HEK293 (cell line): ENCODE data around the gene ZNF324.
A peak's percentile ranks its signal among the peaks of the same experiment; 100 is the strongest.

Experiments used
- CTCF ChIA-PET: fragments of 350-600 bp; formaldehyde crosslinking; extraction: SDS; loops from one replicate; lab custom pipeline; 2021; ENCODE audit warnings: antibody characterized with exemption; lab: Yijun Ruan, JAX
- POLR2A ChIA-PET: fragments of 300-600 bp; formaldehyde crosslinking; extraction: SDS; loops from one replicate; lab custom pipeline; 2020; ENCODE audit warnings: antibody characterized with exemption, inconsistent platforms; lab: Yijun Ruan, JAX
- H3K27ac ChIP-seq: fragments of 200-500 bp; sonication (Bioruptor generic); 2 replicates; pipeline ENCODE4 v1.5.1; 2014; ENCODE audit warnings: low read depth, low read length, control low read depth, inconsistent platforms; ENCODE audit errors: extremely low read depth
- H3K36me3 ChIP-seq, 2 experiments: fragments of 200-500 bp in 1 of 2; sonication (Bioruptor generic) in 1 of 2; 1 replicate in 1 of 2; 2 replicates in 1 of 2; pipeline ENCODE4 v1.5.1; 2014 to 2017; ENCODE audit warnings: inconsistent platforms in 2 of 2, low read length in 2 of 2; ENCODE audit not compliant: control insufficient read depth in 2 of 2, insufficient read depth in 1 of 2
- H3K4me1 ChIP-seq: fragments of 200-500 bp; sonication (Bioruptor generic); 2 replicates; pipeline ENCODE4 v1.5.1; 2014; ENCODE audit warnings: mild to moderate bottlenecking, low read length, inconsistent platforms; ENCODE audit not compliant: control insufficient read depth, insufficient read depth
- H3K4me3 ChIP-seq: 2 replicates; pipeline ENCODE4 v1.5.1; 2011; ENCODE audit warnings: low read depth, mild to moderate bottlenecking, control low read depth, low read length, moderate library complexity
- H3K9me3 ChIP-seq: fragments of 200-500 bp; sonication (Bioruptor generic); 2 replicates; pipeline ENCODE4 v1.5.1; 2014; ENCODE audit warnings: low read depth, low read length, inconsistent platforms; ENCODE audit not compliant: control insufficient read depth, insufficient read depth
- BCL11B ChIP-seq: fragments of 450-650 bp; formaldehyde crosslinking; IDR thresholded peaks from 2 replicates; pipeline ENCODE4 v1.5.1; 2016; ENCODE audit warnings: low read depth, missing biosample characterization, missing genetic modification characterization
- GFI1B ChIP-seq: fragments of 450-650 bp; formaldehyde crosslinking; IDR thresholded peaks from 2 replicates; pipeline ENCODE4 v1.5.1; 2016; ENCODE audit warnings: missing biosample characterization, missing genetic modification characterization
- GLI2 ChIP-seq: fragments of 450-650 bp; formaldehyde crosslinking; IDR thresholded peaks from 2 replicates; pipeline ENCODE4; 2017; ENCODE audit warnings: missing biosample characterization, missing genetic modification characterization, low read depth, borderline replicate concordance
- GLIS2 ChIP-seq: fragments of 450-650 bp; formaldehyde crosslinking; IDR thresholded peaks from 2 replicates; pipeline ENCODE4 v1.5.1; 2016; ENCODE audit warnings: missing biosample characterization, missing genetic modification characterization
- IKZF3 ChIP-seq: fragments of 450-650 bp; IDR thresholded peaks from 2 replicates; pipeline ENCODE4 v1.5.0; 2018; ENCODE audit warnings: missing biosample characterization, mild to moderate bottlenecking, missing genetic modification characterization, moderate library complexity
- KLF1 ChIP-seq: fragments of 450-650 bp; formaldehyde crosslinking; IDR thresholded peaks from 2 replicates; pipeline ENCODE4 v1.5.1; 2016; ENCODE audit warnings: missing biosample characterization, missing genetic modification characterization
- REPIN1 ChIP-seq: fragments of 450-650 bp; formaldehyde crosslinking; IDR thresholded peaks from 2 replicates; pipeline ENCODE4 v1.5.1; 2017; ENCODE audit warnings: missing biosample characterization, missing genetic modification characterization, low read depth
- SP3 ChIP-seq: fragments of 450-650 bp; formaldehyde crosslinking; IDR thresholded peaks from 2 replicates; pipeline ENCODE4 v1.5.1; 2016; ENCODE audit warnings: missing biosample characterization, missing genetic modification characterization
- ZNF155 ChIP-seq: fragments of 450-650 bp; formaldehyde crosslinking; IDR thresholded peaks from 2 replicates; pipeline ENCODE4 v1.5.1; 2016; ENCODE audit warnings: missing biosample characterization, missing genetic modification characterization
- ZNF157 ChIP-seq: fragments of 450-650 bp; formaldehyde crosslinking; IDR thresholded peaks from 2 replicates; pipeline ENCODE4 v1.5.1; 2016; ENCODE audit warnings: missing biosample characterization, missing genetic modification characterization
- ZNF211 ChIP-seq: fragments of 450-650 bp; formaldehyde crosslinking; IDR thresholded peaks from 2 replicates; pipeline ENCODE4 v1.5.1; 2016; ENCODE audit warnings: low read depth, missing biosample characterization, missing genetic modification characterization
- ZNF221 ChIP-seq: fragments of 450-650 bp; formaldehyde crosslinking; IDR thresholded peaks from 2 replicates; pipeline ENCODE4 v1.5.1; 2017; ENCODE audit warnings: missing biosample characterization, missing genetic modification characterization, borderline replicate concordance
- ZNF391 ChIP-seq: fragments of 450-650 bp; formaldehyde crosslinking; IDR thresholded peaks from 2 replicates; pipeline ENCODE4 v1.5.1; 2016; ENCODE audit warnings: low read depth, missing biosample characterization, missing genetic modification characterization, borderline replicate concordance
- ZNF473 ChIP-seq: fragments of 450-650 bp; formaldehyde crosslinking; IDR thresholded peaks from 2 replicates; pipeline ENCODE4 v1.5.1; 2017; ENCODE audit warnings: missing biosample characterization, missing genetic modification characterization
- ZNF510 ChIP-seq: fragments of 450-650 bp; formaldehyde crosslinking; IDR thresholded peaks from 2 replicates; pipeline ENCODE4 v1.5.1; 2018; ENCODE audit warnings: mild to moderate bottlenecking, missing genetic modification characterization, missing biosample characterization; ENCODE audit not compliant: insufficient replicate concordance
- ZNF596 ChIP-seq: fragments of 450-650 bp; IDR thresholded peaks from 2 replicates; pipeline ENCODE4 v1.5.0; 2018; ENCODE audit warnings: missing biosample characterization, mild to moderate bottlenecking, missing genetic modification characterization, moderate library complexity
- ZNF610 ChIP-seq: fragments of 450-650 bp; formaldehyde crosslinking; IDR thresholded peaks from 2 replicates; pipeline ENCODE4 v1.5.1; 2016; ENCODE audit warnings: missing biosample characterization, missing genetic modification characterization, borderline replicate concordance
- ZXDB ChIP-seq: fragments of 450-650 bp; formaldehyde crosslinking; IDR thresholded peaks from 2 replicates; pipeline ENCODE4 v1.5.1; 2016; ENCODE audit warnings: missing biosample characterization, missing genetic modification characterization
- TF ChIP-seq, protein P1 (sequence below): fragments of 450-650 bp; formaldehyde crosslinking; IDR thresholded peaks from 2 replicates; pipeline ENCODE4 v1.5.1; 2016; ENCODE audit warnings: missing biosample characterization, missing genetic modification characterization
- TF ChIP-seq, protein P2 (sequence below): fragments of 450-650 bp; formaldehyde crosslinking; IDR thresholded peaks from 2 replicates; pipeline ENCODE4 v1.5.1; 2016; ENCODE audit warnings: missing biosample characterization, missing genetic modification characterization
- TF ChIP-seq, protein P3 (sequence below): fragments of 450-650 bp; formaldehyde crosslinking; IDR thresholded peaks from 2 replicates; pipeline ENCODE4 v1.5.1; 2017; ENCODE audit warnings: missing biosample characterization, missing genetic modification characterization
- TF ChIP-seq, protein P4 (sequence below): fragments of 450-650 bp; formaldehyde crosslinking; IDR thresholded peaks from 2 replicates; pipeline ENCODE4 v1.5.1; 2017; ENCODE audit warnings: missing biosample characterization, missing genetic modification characterization
- TF ChIP-seq, protein P5 (sequence below): fragments of 450-650 bp; formaldehyde crosslinking; IDR thresholded peaks from 2 replicates; pipeline ENCODE4 v1.5.1; 2016; ENCODE audit warnings: missing biosample characterization, missing genetic modification characterization
- TF ChIP-seq, protein P6 (sequence below): fragments of 450-650 bp; IDR thresholded peaks from 2 replicates; pipeline ENCODE4 v1.5.1; 2018; ENCODE audit warnings: missing biosample characterization, missing genetic modification characterization

The ZNF324 gene

DNA sequence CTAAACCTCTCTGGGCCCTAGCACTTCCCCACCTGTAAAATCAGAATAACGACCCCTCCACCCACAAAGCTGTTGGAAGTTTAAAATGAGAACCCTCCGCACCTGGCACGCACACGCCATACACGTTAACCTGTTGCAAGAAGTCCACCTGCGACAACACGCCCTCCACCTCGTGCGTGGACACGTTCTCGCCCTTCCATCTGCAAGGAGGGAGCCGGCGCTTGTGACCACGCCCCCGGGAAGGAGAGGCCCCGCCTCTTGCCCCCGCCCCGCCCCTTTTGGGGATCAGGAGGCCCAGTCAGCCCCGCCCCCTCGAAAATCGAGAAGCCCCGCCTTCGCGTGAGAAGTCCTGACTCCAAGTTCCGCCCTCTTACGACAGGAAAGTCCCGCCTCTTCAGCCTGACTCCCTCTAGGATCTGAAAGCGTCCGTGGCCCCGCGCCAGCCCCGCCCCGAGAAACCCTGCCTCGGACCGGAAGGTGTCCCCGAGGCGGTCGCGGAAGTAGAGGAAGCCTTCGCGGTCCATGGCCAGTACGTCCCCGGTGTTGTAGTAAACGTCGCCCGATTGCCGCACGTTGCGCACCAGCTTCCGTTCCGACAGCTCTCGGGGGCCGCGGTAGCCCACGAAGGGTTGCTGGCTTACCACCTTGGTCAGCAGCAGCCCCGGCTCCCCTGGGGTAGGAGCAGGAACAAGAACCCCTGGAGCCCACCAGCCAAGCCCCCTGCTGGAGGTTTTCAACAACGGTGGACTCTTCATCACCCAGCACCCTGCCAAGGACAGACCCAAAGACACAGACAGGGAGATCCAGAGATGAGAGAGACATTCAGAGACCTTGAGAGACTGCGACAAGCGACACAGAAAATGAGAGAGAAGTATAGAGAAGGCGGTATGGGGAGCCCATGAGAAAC is 32.4 kb downstream of the ZNF324 start:
- no peaks in the 10 kb centered on the region for H3K9me3 ChIP-seq
- no peaks in the 10 kb centered on the region for H3K36me3 ChIP-seq
- POLR2A ChIA-PET: interaction anchor here (0.5 to 2.1 kb wide), 7 partner anchors 12 to 1133 kb away, joined by 3 to 14 read pairs (median 4); partner anchors contain the start of genes TRIM28, ZBTB45, ZNF497 and ZSCAN22
- peak overlapping the region; percentile 38 for H3K4me3 ChIP-seq
- H3K27ac ChIP-seq: peak overlapping the region; percentile 68
- CTCF ChIA-PET: interaction anchor here (0.6 to 4.0 kb wide), 3 partner anchors 15 to 166 kb away, joined by 3 to 26 read pairs (median 3); partner anchors contain the start of gene ZBTB45
- peaks cover 9% of the 10 kb centered on the region for H3K4me1 ChIP-seq
- TF ChIP-seq ZNF473 (tag by site-specific recombination) (no peak), ZNF510 (tag by site-specific recombination) (peak; percentile 9), REPIN1 (tag by site-specific recombination) (peak; percentile 71; the same call in 1 of the 2 replicates), SP3 (tag by site-specific recombination) (peak; percentile 84), GLI2 (tag by site-specific recombination) (no peak), ZNF596 (no peak), ZNF391 (tag by site-specific recombination) (peak; percentile 53; the same call in 1 of the 2 replicates), BCL11B (no peak), KLF1 (tag by site-specific recombination) (peak; percentile 8; the same call in 1 of the 2 replicates), ZNF211 (no peak), ZNF155 (tag by site-specific recombination) (no peak), ZNF610 (tag by site-specific recombination) (peak; percentile 71), ZNF157 (tag by site-specific recombination) (no peak), IKZF3 (tag by site-specific recombination) (0 out of 2 replicates have a peak, but pooled peaks have one; percentile 57), GFI1B (tag by site-specific recombination) (no peak), ZXDB (tag by site-specific recombination) (peak; percentile 99), GLIS2 (peak; percentile 66), ZNF221 (no peak)
- TF ChIP-seq, protein P1, sequence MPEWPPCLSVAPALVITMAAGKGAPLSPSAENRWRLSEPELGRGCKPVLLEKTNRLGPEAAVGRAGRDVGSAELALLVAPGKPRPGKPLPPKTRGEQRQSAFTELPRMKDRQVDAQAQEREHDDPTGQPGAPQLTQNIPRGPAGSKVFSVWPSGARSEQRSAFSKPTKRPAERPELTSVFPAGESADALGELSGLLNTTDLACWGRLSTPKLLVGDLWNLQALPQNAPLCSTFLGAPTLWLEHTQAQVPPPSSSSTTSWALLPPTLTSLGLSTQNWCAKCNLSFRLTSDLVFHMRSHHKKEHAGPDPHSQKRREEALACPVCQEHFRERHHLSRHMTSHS (tag by site-specific recombination): no peak
- TF ChIP-seq, protein P2, sequence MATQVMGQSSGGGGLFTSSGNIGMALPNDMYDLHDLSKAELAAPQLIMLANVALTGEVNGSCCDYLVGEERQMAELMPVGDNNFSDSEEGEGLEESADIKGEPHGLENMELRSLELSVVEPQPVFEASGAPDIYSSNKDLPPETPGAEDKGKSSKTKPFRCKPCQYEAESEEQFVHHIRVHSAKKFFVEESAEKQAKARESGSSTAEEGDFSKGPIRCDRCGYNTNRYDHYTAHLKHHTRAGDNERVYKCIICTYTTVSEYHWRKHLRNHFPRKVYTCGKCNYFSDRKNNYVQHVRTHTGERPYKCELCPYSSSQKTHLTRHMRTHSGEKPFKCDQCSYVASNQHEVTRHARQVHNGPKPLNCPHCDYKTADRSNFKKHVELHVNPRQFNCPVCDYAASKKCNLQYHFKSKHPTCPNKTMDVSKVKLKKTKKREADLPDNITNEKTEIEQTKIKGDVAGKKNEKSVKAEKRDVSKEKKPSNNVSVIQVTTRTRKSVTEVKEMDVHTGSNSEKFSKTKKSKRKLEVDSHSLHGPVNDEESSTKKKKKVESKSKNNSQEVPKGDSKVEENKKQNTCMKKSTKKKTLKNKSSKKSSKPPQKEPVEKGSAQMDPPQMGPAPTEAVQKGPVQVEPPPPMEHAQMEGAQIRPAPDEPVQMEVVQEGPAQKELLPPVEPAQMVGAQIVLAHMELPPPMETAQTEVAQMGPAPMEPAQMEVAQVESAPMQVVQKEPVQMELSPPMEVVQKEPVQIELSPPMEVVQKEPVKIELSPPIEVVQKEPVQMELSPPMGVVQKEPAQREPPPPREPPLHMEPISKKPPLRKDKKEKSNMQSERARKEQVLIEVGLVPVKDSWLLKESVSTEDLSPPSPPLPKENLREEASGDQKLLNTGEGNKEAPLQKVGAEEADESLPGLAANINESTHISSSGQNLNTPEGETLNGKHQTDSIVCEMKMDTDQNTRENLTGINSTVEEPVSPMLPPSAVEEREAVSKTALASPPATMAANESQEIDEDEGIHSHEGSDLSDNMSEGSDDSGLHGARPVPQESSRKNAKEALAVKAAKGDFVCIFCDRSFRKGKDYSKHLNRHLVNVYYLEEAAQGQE (tag by site-specific recombination): peak; percentile 79
- TF ChIP-seq, protein P3, sequence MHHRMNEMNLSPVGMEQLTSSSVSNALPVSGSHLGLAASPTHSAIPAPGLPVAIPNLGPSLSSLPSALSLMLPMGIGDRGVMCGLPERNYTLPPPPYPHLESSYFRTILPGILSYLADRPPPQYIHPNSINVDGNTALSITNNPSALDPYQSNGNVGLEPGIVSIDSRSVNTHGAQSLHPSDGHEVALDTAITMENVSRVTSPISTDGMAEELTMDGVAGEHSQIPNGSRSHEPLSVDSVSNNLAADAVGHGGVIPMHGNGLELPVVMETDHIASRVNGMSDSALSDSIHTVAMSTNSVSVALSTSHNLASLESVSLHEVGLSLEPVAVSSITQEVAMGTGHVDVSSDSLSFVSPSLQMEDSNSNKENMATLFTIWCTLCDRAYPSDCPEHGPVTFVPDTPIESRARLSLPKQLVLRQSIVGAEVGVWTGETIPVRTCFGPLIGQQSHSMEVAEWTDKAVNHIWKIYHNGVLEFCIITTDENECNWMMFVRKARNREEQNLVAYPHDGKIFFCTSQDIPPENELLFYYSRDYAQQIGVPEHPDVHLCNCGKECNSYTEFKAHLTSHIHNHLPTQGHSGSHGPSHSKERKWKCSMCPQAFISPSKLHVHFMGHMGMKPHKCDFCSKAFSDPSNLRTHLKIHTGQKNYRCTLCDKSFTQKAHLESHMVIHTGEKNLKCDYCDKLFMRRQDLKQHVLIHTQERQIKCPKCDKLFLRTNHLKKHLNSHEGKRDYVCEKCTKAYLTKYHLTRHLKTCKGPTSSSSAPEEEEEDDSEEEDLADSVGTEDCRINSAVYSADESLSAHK (tag by site-specific recombination): peak; percentile 28; the same call in 1 of the 2 replicates
- TF ChIP-seq, protein P4, sequence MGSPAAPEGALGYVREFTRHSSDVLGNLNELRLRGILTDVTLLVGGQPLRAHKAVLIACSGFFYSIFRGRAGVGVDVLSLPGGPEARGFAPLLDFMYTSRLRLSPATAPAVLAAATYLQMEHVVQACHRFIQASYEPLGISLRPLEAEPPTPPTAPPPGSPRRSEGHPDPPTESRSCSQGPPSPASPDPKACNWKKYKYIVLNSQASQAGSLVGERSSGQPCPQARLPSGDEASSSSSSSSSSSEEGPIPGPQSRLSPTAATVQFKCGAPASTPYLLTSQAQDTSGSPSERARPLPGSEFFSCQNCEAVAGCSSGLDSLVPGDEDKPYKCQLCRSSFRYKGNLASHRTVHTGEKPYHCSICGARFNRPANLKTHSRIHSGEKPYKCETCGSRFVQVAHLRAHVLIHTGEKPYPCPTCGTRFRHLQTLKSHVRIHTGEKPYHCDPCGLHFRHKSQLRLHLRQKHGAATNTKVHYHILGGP (tag by site-specific recombination): no peak
- TF ChIP-seq, protein P5, sequence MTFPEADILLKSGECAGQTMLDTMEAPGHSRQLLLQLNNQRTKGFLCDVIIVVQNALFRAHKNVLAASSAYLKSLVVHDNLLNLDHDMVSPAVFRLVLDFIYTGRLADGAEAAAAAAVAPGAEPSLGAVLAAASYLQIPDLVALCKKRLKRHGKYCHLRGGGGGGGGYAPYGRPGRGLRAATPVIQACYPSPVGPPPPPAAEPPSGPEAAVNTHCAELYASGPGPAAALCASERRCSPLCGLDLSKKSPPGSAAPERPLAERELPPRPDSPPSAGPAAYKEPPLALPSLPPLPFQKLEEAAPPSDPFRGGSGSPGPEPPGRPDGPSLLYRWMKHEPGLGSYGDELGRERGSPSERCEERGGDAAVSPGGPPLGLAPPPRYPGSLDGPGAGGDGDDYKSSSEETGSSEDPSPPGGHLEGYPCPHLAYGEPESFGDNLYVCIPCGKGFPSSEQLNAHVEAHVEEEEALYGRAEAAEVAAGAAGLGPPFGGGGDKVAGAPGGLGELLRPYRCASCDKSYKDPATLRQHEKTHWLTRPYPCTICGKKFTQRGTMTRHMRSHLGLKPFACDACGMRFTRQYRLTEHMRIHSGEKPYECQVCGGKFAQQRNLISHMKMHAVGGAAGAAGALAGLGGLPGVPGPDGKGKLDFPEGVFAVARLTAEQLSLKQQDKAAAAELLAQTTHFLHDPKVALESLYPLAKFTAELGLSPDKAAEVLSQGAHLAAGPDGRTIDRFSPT (tag by site-specific recombination): no peak
- TF ChIP-seq, protein P6, sequence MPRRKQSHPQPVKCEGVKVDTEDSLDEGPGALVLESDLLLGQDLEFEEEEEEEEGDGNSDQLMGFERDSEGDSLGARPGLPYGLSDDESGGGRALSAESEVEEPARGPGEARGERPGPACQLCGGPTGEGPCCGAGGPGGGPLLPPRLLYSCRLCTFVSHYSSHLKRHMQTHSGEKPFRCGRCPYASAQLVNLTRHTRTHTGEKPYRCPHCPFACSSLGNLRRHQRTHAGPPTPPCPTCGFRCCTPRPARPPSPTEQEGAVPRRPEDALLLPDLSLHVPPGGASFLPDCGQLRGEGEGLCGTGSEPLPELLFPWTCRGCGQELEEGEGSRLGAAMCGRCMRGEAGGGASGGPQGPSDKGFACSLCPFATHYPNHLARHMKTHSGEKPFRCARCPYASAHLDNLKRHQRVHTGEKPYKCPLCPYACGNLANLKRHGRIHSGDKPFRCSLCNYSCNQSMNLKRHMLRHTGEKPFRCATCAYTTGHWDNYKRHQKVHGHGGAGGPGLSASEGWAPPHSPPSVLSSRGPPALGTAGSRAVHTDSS (tag by site-specific recombination): peak; percentile 45; the same call in 1 of the 2 replicates
